HG02938 (cell line): ENCODE data around the gene P2RY12.

Source experiments
- ATAC-seq: cut with Tn5 transposase; IDR thresholded peaks from one replicate; pipeline ENCODE4 v1.9.1; 2021; ENCODE audit warnings: mild to moderate bottlenecking, moderate library complexity; ENCODE audit not compliant: unreplicated experiment

The P2RY12 gene

GRCh38 chr3:151347432-151347831 lies 37.1 kb downstream of the P2RY12 start:
- no peak for ATAC-seq

GRCh38 chr3:151346292-151346691 lies 38.3 kb downstream of the P2RY12 start:
- ATAC-seq, result no peak

GRCh38 chr3:151345859-151346258 lies 38.7 kb downstream of the P2RY12 start:
- ATAC-seq, result no peak

- no peak for ATAC-seq
Observed at GRCh38 chr3:151331696-151332095, 52.9 kb downstream of the P2RY12 start.

GRCh38 chr3:151330899-151331298 lies 53.7 kb downstream of the P2RY12 start:
- no peak for ATAC-seq

GRCh38 chr3:151330379-151330778 lies 54.2 kb downstream of the P2RY12 start:
- ATAC-seq, result no peak

GRCh38 chr3:151329363-151329762 lies 55.2 kb downstream of the P2RY12 start, which contains the start of gene P2RY13:
TSS of gene P2RY13 (minus strand) at chr3:151329549. CDS start at chr3:151329528, 21 bp downstream.
- no peak for ATAC-seq

GRCh38 chr3:151328298-151328995 lies 56.1 kb downstream of the P2RY12 start:
- ATAC-seq, result no peak

- no peak for ATAC-seq
Observed at GRCh38 chr3:151327571-151328198, 56.9 kb downstream of the P2RY12 start.

GRCh38 chr3:151322511-151322910 lies 62.0 kb downstream of the P2RY12 start:
- no peak for ATAC-seq

- ATAC-seq, result no peak
Observed at GRCh38 chr3:151321526-151321925, 63.0 kb downstream of the P2RY12 start.

- ATAC-seq, result no peak
Observed at GRCh38 chr3:151320131-151320530, 64.4 kb downstream of the P2RY12 start.

- no peak for ATAC-seq
Observed at GRCh38 chr3:151319628-151320027, 64.9 kb downstream of the P2RY12 start.

GRCh38 chr3:151318991-151319390 lies 65.6 kb downstream of the P2RY12 start:
- no peak for ATAC-seq

- ATAC-seq, result no peak
Observed at GRCh38 chr3:151318313-151318712, 66.2 kb downstream of the P2RY12 start.

GRCh38 chr3:151316267-151316991 lies 68.1 kb downstream of the P2RY12 start, which contains the start of gene GPR87:
TSS of gene GPR87 (minus strand) at chr3:151316820. CDS start at chr3:151300100, 16,720 bp downstream.
- ATAC-seq, result peak; percentile 60

- ATAC-seq, result no peak
Observed at GRCh38 chr3:151315846-151316245, 68.7 kb downstream of the P2RY12 start.

GRCh38 chr3:151315136-151315535 lies 69.4 kb downstream of the P2RY12 start:
- no peak for ATAC-seq

GRCh38 chr3:151314593-151314992 lies 70.0 kb downstream of the P2RY12 start:
- ATAC-seq, result no peak

- ATAC-seq, result no peak
Observed at GRCh38 chr3:151314137-151314536, 70.4 kb downstream of the P2RY12 start.

GRCh38 chr3:151312972-151313371 lies 71.6 kb downstream of the P2RY12 start:
- no peak for ATAC-seq

GRCh38 chr3:151309566-151309965 lies 75.0 kb downstream of the P2RY12 start:
- no peak for ATAC-seq
